G401.6 (cell line): ENCODE measurements around the gene GOSR2.
"Not testable (repeated sequence)": the region's sequence is repeated elsewhere in the genome, so short reads cannot be mapped to it uniquely, and the experiment has no call there.

ENCODE experiments used
- FAIRE-seq: peaks from 2 replicates; lab custom pipeline; 2012; peaks lifted over from hg19 to GRCh38; lab: Jason Lieb, UNC

GOSR2 gene

DNA sequence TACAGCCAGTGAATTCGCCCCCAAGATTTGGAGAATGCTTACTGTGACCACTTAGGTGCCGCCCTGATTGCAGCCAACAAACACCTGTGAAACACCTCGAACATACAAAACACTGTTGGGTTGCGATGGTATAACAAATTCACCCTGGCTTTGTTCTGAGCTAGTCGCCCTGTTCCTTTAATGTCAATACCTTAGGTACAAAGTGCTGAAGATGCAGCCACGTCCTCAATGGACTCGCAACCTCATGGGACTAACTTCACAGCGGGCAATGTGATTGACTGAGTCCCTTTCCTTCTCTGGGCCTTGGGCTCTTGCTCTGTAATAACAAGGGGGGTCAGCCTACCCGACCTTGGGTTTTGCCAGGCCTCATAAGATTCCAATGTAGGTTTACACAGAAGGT, 28.9 kb upstream of the GOSR2 start:
- FAIRE-seq, result no peak

DNA sequence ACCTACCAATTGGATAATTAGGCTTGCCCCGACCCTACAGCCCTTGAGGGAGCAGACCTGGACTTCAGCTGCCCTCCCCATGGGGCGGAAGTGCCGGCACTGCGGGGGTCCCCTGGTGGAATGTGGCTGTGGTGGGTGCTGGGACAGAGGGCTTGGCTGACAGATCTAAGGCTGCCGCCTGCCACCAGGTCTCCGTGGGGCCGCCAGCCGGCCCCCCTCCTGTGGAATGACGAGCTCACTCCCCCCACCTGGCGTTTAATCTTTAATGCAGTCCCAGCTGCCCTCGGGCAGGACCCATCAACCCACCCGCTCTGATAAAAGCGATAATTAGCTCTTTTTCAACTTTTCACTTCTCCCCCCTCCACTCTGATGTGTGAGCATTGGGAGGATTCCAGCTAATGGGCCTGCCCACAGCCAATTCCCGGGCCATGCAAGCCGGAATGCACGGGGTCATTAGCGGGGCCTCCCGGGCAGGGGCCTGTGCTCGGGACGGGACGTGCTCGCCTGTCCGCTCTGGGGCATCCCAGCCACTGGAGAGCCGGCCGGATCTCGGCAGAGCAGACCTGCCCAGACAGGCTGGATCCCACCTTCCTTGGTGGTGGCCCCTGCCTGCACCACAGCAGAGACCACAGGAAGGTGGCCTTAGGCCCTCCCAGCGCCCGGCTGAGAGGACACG, 28.3 kb upstream of the GOSR2 start:
- no peak for FAIRE-seq

DNA sequence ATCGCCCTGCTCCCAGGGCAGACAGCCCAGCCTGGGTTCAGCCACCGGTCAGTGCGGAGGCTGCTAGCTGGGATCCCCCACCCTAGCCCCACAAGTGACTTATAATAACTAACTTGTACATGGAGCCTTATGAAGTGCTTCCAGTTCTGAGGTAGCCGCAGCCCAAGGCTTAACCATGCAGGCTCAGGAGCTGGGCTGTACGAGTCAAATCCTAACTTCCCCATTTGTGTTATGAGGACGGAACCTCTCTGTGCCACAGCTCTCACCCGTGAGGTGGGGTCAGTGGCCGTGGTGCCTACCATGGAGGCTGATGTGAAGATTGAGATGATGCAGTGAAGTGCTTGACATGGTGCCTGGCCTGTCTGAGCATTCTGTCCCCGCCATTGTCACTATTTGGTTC, 27.8 kb upstream of the GOSR2 start:
- FAIRE-seq, result no peak

DNA sequence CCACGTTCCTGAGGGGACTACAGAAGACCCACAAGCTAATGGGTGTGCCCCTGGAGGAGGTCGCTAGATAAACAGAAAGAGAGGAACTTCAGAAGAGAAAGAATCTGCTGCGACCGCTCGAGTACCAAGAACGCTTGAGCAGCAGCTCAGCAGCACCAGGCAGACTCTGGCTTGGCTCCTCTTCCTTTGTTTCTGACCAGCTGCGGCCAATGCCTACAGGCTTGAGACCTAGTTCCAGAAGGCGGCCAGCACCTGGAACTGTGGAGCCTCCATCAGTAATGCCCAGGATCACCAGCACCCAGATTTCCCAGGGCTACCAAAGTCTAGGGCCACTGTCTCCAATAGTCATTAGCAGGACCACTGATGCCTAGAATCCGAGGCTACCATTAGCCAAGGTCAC, 26.0 kb upstream of the GOSR2 start:
- FAIRE-seq, result no peak

- no peak for FAIRE-seq
Measured at GRCh38 chr17:46898364-46898763, 24.6 kb upstream of the GOSR2 start.

GRCh38 chr17:46898860-46899259, 24.1 kb upstream of the GOSR2 start:
- FAIRE-seq, result no peak

GRCh38 chr17:46901291-46901690, 21.7 kb upstream of the GOSR2 start:
- no peak for FAIRE-seq

DNA sequence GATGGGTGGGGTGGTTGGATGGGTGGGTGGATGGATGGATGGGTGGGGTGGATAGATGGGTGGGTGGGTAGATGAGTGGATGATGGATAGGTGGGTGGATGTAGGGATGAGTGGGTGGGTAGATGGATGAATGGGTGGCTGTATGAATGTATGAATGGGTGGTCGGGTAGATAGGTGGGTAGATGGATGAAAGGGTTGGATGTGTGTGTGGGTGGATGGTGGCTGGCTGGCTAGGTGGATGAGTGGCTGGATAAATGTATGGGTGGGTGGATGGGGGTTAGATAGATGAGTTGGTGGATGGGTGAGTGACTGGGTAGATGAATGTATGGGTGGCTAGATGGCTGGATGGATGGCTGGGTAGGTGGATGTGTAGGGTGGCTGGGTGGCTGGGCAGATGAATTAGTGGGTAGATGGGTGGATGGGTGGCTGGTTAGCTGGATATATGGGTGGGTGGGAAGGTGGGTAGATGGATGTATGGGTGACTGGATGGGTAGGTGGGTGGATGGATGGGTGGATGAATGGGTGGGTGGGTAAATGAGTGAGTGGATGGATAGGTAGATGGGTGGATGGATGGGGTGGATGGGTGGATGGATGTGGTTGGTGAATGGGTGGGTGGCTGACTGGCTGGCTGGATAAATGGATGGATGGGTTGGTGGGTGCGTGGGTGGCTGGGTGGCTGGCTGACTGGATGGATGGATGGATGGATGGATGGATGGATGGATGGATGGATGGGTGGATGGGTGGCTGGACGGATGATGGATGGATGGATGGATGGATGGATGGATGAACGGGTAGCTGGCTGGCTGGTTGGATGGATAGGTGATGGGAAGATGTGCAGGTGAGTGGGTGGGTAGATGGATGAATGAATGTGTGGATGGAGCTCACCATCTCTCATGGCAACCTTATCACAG, 18.9 kb upstream of the GOSR2 start:
- no peak for FAIRE-seq

GRCh38 chr17:46908068-46908737, 14.8 kb upstream of the GOSR2 start:
- FAIRE-seq, result no peak

- no peak for FAIRE-seq
Measured at GRCh38 chr17:46910179-46910927, 12.6 kb upstream of the GOSR2 start.

- no peak for FAIRE-seq
Measured at GRCh38 chr17:46911311-46911710, 11.6 kb upstream of the GOSR2 start.

- no peak for FAIRE-seq
Measured at GRCh38 chr17:46915596-46915995, 7.4 kb upstream of the GOSR2 start.

DNA sequence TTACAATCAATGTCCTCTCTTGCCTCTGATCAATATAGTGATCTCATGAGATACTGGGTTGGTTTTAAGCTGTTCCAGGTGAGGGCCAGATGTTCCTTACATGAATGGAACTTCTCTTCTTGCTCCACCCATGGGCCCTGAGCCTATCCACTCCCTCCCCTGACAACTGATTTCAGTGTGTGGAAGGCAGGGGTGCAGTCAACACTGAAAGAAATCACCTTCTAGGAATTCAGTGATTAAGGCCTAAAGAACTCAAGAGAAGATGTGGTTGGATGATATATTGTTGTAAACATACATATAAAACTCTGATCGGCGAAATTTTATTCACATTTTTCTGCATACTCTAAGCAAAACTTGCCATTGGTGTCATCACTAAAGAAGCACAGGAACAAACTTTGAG, 6.7 kb upstream of the GOSR2 start:
- no peak for FAIRE-seq

DNA sequence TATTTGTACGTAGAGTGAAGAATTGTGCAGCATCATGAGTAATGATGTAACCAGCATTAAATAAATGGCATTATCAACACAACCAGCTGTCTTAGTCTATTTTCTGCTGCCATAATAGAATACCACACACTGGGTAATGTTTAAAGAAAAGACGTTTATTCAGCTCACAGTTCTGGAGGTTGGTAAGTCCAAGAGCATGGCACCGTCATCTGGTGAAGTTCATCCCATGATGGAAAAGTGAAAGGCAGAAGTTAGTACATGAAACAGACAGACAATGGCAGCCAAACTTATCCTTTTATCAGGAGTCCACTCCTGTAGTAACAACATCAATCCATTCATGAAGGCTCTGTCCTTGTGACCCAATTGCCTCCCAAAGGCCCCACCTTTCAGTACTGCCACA, 6.3 kb upstream of the GOSR2 start:
- FAIRE-seq, result no peak

- FAIRE-seq, result no peak
Measured at GRCh38 chr17:46917041-46917440, 5.9 kb upstream of the GOSR2 start.

DNA sequence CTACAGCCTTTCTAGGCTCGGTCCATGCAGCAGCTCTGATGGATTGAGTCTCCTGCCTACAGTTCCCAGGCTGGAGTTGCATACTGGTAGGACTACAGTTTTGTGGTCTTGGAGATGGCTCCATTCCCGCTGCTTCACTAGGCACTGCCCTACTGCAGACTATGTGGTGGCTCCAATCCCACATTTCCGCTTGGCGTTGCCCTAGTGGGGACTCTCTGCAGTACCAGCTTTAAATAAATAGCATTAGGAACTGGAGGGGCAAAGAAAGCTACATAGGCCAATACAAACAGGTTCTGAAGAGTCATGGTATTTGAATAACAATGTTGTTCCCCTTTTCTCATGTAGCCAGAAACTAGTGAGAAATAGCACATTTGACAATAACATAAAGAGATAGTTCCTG, 5.4 kb upstream of the GOSR2 start:
- no peak for FAIRE-seq

- not testable (repeated sequence) for FAIRE-seq
Measured at GRCh38 chr17:46921962-46922361, 998 bp upstream of the GOSR2 start.

GRCh38 chr17:46922487-46922803, 515 bp upstream of the GOSR2 start:
- no peak for FAIRE-seq

DNA sequence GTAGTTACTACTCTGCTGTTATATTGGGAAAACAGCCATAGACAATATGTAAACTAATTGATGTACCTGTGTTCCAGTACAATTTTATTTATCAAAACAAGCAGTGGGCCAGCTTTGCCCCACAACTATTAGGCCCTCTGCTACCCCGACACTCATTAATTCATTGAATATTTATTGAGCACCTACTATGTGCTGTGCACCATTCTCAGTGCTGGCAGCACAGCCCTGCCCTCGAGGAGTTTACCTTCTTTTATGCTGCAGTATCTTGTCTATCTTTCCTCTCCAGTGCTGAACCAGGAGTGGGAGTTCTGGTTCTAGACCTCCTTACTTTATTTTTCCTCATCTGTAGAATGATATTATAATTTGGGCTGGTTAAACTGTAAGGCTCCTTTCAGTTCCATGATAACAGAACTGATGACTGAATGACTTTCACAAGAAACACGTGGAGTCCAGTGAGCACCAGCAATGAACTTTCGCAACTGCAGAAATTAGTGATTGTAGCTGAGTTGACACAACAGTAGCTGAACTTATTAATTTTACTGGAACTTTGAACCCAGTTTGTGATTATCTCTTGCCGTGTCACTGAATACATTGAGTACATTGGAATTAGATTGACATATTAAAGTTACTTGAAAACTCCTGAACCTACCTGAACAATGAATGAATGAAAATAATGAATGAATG, 2.4 kb downstream of the GOSR2 start:
- FAIRE-seq, result no peak

DNA sequence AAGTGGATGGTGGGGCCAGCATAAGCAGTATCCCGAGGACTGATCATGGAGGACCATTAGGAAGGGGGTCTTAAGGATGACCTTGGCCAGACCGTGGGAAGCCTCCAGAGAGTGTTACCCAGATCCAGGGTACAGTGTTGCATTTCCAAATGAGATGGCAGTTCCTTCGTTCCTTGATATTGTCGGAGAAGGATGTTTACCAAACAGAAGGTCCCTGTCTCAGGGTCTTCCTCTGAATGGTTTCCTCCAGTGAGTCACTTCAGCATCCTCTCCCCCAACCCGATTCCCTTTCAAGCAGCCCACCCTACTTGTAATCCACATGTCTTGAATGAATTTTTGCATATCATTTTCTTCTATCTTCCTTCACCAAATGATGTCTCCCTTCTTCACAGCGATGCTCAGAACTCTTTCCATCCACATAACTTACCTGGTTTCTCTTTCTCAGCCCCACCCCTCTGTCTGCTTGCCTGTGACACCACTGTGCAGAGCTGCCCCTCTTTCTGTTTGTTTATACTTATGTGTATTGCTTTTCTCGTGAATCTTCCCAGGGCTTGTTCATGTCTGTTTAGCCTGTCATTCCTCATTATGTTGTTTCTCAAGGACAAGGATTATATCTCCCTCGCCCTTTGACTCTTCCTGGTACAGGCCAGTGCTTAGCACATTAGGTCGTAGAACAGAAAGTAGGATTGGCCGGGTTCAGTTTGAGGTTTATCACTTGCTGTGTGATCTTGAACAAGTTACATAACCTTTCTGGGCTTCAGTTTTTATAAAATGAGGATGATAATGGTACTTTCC, 5.7 kb downstream of the GOSR2 start:
- FAIRE-seq, result no peak

DNA sequence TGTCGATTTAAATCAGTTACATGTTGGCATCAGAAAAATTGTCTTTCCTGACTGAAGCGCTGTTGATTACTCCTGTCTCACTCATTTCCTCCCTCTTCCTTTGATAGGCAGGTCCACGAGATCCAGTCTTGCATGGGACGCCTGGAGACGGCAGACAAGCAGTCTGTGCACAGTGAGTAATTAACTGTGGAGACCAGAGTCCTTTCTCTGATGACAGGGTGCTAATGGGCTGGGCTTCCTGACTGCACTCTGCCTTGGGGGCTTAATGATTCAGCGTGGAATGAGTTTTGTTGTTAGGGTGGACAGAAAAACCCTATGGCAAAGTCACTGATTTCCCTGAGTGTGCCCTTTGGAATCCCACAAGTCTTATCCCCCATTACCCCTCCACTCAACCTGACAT, 6.5 kb downstream of the GOSR2 start:
- FAIRE-seq, result no peak
